HG02852 (cell line): Measurements from ENCODE around the gene UGT1A8.

Source experiments
- ATAC-seq: cut with Tn5 transposase; IDR thresholded peaks from one replicate; pipeline ENCODE4 v1.9.1; 2021; ENCODE audit warnings: mild to moderate bottlenecking, moderate library complexity; ENCODE audit not compliant: unreplicated experiment

The UGT1A8 gene

DNA sequence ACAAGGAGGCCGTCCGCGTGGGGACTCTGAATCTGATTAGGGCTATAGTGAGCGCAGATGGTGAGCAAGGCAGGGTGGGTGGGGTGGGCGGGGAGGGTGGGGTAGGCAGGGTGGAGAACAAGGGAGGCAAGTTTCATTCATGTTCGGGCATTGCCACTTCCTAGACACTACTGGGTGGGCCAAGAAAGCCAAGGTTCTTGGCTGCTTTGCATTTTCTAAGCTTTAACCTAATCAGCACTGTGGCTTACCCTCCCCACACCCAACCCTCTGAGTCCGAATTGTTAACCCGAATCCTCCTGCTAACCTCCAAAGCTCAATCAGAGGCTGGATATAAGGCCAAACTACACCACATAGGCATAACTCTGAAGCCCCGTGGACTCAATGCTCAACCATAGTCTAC, 178.8 kb downstream of the UGT1A8 start:
- ATAC-seq: no peak

DNA sequence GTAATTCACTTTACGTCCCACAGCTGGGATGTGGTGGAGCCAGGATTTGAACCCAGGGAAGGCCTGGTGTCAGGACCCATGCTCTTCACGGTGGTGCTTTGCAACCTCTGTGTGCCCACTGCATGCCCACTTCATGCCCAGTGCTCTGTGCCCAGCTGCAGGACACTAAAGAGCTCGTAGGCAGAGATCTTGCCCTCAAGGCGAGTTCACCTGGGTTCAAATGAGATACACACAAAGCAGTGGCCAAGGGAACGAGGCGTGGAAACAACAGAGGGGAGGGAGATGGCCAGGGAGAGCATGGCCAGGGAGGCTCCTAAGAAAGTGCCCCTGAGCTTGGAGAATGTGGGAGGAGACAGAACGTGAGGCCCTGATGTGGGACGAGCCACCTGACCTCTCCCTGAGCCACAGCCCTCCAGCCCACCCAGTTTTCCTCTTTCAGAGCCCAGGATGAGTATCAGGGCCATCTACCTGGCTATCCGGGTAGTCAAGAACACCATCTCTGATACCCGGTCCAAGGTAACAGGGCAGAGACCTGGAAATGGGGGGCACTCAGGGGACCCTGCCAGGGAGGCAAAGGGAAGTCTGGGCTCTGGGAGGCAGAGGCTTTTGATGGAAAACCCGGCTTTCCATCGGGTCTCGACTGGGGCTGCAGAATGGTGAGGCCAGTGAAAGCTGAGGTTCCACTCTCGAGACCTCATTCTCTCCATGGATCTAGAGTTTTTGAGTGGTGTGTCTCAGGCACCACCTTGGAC, 181.1 kb downstream of the UGT1A8 start:
- no peak for ATAC-seq

DNA sequence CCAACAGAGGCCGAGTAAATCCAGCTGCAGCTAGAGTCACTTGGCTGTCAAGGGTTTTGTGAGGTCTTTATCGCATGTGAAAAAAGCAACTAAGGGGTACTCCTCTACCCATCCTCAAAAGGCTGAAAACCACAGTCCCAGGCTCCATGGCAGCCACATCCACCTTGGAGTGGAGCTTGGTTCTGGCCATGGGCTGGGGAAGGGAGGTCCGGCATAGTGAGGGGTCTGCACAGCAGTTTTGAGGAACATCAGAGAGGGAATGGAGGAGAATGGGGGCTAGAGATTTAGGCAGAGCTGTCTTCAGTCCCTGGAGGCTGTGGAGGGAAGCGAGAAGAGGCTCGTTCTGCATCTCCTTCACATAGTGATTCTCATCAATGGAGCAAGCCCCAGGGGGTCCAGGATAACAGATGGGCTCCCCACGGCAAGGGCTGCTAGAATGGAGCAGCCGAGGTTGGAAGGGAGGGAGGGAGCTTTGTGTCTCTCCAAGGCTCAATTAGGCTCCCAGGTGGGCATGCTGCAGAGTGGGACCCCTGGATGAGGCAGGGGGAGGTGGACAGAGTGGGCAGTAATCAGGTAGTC, 181.7 kb downstream of the UGT1A8 start:
- ATAC-seq: no peak

DNA sequence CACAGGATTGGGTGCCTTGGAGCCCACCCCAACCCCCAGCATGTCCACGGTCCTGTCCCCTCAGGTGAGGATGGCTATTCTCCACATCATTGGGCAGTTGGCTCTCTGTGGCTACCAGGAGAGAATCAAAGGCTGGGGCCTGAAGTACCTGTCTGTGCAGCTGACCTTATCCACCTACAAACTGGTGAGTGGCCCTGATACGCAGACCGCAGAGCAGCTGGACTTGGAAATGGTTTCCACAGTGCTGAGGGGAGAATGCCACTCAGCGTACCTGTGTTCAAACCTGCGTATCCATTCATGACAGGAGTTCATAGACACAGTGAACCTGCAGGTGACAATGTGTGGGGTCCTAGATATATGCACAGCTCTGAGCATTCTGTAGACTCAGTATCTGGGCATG, 182.3 kb downstream of the UGT1A8 start:
- no peak for ATAC-seq

DNA sequence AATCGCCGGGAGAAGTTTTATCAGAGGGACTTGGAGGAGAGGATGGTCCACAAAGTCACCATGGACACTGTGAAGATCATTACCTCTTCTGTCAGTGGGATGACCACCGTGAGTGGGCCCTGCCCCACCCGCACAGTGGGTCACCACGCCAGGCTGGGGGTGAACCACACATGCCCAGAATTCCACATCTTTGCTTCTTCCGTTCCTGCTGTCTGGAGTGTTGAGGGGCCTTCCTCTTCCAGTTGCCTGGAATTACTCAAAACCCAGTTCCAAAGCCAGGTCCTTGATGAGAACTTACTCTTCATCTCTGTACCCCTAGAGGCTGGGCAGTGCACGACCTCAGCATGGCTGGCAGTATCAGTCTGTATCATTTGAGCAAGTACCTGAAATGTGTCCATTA, 182.8 kb downstream of the UGT1A8 start:
- ATAC-seq: no peak

DNA sequence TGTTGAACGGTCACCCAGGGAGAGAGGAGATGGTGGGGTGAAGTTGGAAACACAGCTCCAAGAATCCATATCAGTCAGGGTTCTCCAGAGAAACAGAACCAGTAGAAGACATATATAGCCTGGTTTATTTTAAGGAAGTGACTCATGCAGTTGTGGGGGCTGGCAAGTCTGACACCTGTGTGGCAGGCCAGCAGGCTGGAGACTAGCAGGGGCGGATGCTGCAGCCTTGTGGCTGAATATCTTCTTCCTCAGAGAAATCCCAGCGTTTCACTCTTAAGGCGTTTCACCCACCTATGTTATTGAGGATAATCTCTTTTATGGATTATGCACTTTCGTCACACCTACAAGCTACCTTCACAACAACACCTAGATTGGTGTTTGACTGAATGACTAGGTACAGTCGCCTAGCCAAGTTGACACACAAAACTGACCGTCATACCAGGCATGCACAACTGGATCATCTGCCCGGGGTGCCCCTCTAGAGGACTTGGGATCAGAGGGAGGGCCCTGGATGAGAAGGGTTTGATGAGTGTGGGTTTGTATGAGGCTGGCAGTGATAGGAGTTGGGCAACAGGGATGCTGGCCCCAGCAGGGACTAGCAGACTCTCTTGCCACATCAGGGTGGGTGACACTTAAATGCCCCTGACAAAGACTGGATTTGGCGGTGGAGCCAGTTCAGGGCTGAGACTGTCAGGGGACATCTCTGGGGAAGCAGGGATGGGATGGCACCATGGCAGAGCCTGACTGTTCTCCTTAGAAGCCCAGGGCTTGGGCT, 184.1 kb downstream of the UGT1A8 start:
- no peak for ATAC-seq

DNA sequence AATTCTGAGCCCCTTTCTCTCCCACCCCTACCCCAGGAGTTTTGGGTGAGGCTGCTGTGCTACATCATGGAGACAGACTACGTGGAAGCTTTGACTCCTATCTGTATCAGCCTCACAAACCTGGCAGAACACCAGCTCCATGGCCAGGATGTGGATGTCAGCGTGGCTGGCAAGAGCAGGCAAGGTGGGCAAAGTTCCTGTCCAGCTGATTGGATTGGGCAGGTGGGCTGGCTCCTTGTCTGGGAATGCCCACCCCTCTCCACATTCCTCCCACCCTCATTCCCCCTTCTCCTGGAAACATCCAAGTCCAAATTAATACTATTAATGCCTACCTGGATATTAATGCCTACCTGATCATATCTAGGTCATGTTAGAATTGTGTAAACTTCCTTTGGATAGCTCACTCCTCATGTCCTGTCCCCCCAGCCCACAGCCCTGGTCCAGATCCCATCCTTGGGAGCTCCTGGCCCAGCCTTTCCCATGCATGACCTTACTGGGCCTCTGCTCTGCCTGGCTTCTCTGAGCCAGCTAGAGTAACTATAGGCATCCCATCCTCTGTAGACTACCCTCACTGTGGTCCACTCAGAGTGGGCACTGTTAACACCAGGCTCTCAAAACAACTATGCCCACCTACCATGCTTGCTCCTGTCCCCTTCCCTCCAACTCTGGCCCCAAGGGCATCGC, 184.8 kb downstream of the UGT1A8 start:
- ATAC-seq: no peak

DNA sequence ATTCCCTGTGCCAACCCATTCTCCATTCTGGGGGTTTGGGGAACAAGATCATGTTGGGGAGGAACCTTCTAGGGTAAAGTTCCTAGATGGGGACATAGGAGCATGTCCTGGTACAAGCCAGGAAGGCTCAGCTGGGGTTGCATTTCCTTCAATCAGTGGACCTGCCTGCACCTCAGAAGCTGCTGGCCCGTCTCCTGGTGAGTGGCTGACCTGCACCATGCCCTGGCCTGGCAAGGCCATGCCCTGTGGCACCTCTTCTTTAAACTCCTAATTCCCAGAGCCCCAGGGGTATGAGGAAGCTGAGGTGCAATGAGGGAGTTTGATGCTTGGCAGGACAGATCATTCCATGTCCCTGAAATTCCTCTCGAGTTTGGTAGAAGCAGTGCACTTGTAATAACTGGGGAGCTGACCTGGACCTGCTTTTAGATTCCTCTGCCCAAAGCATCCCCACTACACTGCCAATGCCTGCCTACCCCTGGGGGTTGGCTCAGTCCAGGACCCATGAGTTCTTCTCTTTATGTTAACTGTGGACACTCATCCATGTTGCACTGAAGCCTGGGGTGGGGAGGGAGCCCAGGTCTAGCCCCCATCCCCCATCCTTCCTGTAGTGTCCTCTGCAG, 186.0 kb downstream of the UGT1A8 start:
- ATAC-seq: no peak

DNA sequence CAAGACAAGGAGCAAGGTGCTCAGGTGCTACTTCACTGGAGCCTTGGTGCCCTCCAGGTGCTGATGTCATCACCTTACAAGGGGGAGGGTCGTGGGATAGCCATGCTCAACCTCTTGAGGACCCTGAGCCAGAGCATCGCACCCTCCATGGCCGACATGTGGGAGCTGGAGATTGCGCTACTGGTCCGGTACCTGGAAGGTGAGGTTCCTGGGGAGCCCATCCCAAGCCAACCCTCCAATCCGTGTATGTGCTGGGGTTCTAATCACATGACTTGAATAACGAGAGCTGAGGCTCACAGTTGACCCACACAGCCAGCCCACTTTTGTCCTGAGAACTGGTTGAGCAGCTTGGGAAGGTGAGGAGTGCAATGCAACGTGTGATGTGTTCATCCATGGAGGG, 186.6 kb downstream of the UGT1A8 start:
- ATAC-seq: no peak

DNA sequence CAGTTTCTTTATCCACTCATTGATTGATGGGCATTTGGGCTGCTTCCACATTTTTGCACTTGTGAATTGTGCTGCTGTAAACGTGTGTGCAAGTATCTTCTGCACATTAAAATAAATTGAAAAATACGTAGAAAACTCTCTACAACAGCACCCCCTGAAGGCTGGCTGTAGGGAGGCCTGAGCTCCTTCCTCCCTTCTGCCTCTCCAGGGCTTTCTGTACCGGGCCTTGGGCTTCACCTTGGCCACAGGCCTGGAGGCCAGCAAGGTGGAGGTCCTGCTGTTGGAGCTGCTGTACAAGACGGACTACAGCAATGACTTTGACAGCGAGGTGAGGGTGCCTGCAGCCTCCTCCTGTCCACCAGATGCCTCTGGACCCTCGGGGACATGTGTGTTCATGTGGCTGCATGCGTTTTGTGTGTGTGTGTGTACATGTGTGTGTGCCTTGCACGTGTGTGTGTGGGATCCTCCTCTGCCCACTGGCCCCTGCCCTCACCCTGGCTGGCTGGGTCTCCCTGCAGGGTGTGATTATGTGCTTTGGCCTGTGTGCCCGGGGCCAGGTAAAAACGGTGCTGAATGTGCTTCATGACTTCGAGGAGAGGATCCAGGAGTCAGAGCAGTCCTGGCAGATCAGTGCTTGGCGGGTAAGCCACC, 189.9 kb downstream of the UGT1A8 start:
- no peak for ATAC-seq

DNA sequence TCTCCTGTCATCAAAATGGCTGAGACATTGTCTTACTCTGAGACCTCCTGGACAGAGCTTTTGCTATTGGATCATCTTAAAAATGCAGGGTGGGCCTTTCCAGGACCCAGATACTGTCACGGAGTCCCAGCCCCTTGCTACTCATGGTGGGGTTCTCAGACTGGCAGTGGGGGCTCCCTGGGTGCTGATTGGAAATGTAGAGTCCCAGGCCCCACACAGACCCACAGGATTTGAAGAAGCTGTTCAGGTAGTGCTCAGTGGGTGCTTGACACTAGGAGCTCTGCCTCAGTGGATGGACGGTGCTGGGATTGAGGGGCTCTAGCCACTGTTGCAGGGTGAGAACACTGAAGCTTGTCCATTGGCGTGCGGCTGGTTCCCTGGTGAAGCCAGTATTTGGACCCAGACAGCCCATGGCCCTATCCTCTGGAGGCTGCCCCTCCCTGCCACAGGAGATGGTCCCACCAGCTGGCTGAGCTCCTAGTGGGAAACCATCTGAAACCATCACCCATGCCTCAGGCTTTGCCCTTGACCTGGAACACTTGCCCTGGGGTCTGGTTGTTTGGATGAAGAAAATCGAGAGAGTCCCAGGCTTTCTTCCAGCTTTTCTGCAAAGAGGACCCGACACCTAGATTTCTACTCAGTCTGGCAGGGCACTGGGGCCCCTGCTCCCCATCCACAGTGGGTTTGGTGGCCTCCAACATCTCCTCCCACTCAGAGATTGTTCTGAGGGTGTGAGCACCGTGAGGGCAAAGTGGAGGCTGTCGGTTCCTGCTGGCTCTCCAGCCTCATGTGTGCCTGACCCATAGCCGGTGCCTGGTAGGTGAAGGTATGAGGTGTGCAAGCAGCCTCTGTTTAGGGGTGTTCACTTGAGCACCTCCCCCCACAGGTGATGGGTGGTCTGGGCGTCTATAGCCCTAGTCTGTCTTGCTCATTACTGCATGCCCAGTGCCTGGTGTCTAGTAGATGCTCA, 190.8 kb downstream of the UGT1A8 start:
- ATAC-seq: no peak

DNA sequence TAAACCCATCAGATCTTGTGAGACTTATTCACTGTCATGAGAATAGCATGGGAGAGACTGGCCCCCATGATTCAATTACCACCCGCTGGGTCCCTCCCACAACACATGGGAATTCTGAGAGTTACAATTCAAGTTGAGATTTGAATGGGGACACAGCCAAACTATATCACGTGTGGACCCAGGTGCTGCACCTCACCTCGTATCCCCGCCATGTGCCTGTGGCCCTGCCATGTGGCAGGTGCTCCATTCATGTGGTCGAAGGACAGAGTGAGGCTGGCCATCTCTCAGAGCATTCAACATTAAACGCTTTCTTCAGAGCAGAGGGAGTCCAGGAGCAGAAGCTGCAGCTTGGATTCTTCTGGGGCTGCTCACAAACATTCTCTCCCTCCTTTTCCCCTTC, 193.0 kb downstream of the UGT1A8 start:
- no peak for ATAC-seq

DNA sequence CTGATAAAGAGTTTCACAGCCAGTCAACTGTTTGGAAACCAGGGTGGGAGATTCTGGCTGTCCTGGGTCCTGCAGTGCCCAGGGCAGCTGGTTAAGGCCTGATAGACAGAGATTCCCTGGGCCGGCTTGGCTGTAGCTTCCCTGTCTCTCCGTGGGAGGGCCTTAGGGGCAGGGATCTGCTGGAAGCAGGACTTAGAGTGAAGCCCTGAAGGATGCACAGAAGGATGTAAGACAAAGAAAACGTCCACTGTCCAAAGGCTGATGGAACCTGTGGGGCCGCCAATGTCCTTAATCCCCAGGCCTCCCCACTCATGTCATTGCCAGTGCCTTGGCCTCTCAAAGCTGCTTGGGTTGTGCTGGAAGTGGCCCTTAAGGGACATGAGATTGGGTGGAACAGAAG, 193.7 kb downstream of the UGT1A8 start:
- no peak for ATAC-seq

DNA sequence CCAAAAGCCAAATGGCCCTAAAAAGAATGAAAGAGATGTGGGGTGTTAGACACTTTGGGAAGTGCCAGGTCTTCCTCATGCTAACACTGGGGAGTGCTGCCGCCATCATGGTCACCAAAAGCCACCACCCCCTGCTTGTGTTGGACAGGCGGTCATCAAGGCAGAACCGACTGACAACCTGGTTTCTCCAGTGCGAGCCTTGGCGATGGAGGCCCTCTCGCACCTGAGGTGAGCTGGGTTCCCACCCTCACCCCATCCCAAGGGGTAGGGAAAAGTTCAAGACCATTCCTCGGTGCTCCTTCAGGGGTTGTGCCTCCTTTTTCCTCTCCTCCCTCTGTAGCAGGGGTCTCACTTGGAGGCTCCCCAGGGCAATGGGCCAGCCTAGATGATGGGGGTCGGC, 194.3 kb downstream of the UGT1A8 start:
- ATAC-seq: no peak

DNA sequence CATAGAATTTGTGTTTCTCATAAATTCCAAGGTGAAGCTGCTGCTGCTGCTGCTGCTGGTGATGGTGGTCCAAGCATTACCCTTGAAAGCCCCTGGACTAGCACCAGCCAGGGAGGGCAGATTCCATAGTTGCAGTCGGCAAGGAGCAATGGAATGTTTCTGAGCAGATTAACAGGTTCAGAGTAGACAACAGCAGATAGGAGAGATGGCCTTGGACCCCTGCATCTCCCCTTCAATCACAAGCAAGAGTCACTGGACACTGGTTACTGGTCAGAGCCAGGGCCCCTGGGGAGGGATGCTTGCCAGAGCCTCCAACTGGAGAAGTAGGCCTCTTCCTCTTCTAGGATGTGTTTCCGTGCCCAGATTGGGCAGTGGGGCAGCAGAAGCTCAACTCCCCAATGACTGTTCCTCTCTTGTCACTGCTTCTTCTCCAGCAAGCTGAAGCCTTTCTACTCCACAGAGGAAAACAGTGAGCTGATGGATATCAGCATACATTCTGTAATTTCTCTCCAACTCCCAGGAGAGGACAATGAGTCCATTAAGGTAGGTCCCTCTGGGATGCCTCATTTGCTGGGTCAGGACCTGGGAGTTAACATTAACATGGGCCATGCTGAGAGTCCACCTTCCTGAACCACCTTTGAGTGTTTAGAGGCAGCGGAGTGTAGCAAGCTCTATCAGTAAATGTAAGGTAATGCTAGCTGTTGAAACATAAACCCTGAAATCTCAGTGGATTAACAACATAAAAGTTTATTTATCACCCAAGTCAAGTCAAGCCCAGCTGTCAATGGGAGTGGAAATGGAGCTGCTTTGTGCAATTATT, 196.0 kb downstream of the UGT1A8 start:
- ATAC-seq: no peak

DNA sequence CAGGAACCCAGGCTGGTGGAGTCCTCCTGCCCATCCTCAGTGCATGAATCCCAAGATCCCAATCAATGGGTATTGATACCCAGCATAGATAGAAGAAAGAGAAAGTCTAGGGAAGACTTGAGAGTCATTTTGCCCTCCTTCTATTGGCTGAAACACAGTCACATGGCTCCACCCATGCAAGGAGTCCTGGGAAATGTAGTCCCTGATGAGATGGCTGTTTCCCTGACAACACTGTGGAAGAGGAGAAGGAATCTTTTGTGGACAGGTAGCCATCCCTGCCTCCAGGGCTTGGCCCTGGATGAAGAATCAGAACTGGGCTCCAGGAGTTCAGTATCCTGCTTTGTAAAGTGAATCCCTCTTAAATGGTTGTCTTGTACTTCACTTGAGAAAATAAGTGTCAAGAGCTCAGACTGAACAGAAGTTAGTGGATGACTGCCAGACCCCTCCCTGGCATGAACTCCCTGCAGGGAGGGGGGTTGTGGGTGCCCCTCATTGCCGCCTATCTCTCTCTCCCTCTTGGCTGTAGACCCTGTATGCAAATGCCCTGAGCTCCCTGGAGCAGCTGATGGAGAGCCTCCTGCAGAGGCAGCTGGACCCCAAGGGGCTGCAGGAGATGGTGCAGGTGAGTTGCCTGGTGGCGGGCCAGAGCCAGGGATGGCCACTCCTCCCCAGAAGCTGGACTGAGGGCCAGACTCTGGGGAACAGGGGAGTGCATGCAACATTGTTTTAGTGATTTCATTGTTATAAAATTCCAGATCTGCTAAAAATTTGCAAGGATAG, 196.8 kb downstream of the UGT1A8 start:
- ATAC-seq: no peak

DNA sequence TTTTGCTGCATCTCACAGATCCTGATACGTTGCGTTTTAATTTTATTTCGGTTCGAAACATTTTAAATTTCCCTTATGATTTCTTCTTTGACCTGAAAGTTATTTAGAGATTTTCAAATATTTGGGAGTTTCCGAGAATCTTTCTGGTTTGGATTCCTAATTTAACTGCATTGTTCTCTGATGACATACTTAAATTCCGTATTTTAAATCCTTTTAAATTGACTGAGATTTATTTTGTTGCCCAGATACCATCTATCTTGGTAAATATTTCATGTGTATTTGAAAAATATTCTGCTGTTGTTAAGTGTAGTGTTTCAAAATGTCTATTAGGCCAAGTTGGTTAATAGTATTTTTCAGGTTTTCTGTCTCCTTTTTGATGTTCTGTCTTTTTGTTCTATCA, 198.4 kb downstream of the UGT1A8 start:
- ATAC-seq: no peak

DNA sequence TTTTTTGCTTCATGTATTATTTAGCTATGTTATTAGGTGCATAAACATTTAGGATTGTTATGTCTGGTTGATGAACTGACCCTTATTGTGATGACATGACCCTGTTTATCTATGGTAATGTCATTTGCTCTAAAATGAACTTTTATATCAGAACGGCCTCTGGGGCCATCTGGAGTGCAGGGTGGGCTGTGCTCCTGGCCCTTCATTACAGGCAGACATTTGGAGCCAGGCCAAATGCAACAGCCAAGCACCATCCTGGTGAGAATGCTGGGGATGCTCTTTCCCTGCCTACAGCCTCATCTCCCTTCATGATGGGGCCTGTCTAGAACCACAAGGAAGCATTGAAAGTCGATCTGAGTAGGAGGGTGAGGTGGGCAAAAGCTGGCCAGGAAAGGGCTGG, 198.9 kb downstream of the UGT1A8 start:
- ATAC-seq: no peak
